H9 (cell line): ENCODE results near the gene CLDN34. TPM values are rescaled to one million over a fixed set of nuclear protein-coding genes. Genes with fewer than 3 reads are reported as not detected.

Experiments used
- DNase-seq: peaks from one replicate; pipeline ENCODE4 v3.0.0-alpha.2; 2017
- H2AFZ ChIP-seq: one replicate; pipeline ENCODE4 v1.6.1; 2013; ENCODE audit warnings: mild to moderate bottlenecking, low read length, control low read depth, moderate library complexity
- H2AK5ac ChIP-seq: 2 replicates; pipeline ENCODE4 v1.6.1; 2013; ENCODE audit warnings: low read length, control low read depth, mixed read lengths; ENCODE audit not compliant: insufficient read length
- H2BK120ac ChIP-seq: one replicate; pipeline ENCODE4 v1.6.1; 2013; ENCODE audit warnings: low read depth, mild to moderate bottlenecking, low read length, control low read depth, inconsistent platforms; ENCODE audit not compliant: poor library complexity, severe bottlenecking
- H2BK12ac ChIP-seq: 2 replicates; pipeline ENCODE4 v1.6.1; 2013; ENCODE audit warnings: low read length, control low read depth, mixed read lengths, low read depth; ENCODE audit not compliant: insufficient read length
- H2BK15ac ChIP-seq: 2 replicates; pipeline ENCODE4 v1.6.1; 2013; ENCODE audit warnings: low read depth, low read length, control low read depth
- H2BK20ac ChIP-seq: one replicate; pipeline ENCODE4 v1.6.1; 2013; ENCODE audit warnings: low read depth, mild to moderate bottlenecking, low read length, control low read depth, inconsistent platforms; ENCODE audit not compliant: poor library complexity, severe bottlenecking
- H2BK5ac ChIP-seq: 2 replicates; pipeline ENCODE4 v1.6.1; 2013; ENCODE audit warnings: low read length, control low read depth, mixed read lengths; ENCODE audit not compliant: insufficient read length
- H3K14ac ChIP-seq: 2 replicates; pipeline ENCODE4 v1.6.1; 2013; ENCODE audit warnings: low read length, control low read depth; ENCODE audit not compliant: insufficient read depth
- H3K18ac ChIP-seq: 2 replicates; pipeline ENCODE4 v1.6.1; 2013; ENCODE audit warnings: low read depth, mild to moderate bottlenecking, mixed read lengths, low read length, control low read depth; ENCODE audit not compliant: insufficient read length
- H3K23ac ChIP-seq: 2 replicates; pipeline ENCODE4 v1.6.1; 2013; ENCODE audit warnings: low read length, control low read depth, mixed read lengths, low read depth; ENCODE audit not compliant: insufficient read length
- H3K23me2 ChIP-seq: 2 replicates; pipeline ENCODE4 v1.6.1; 2013; ENCODE audit warnings: low read depth, mild to moderate bottlenecking, mixed read lengths, low read length, control low read depth; ENCODE audit not compliant: insufficient read length, poor library complexity, severe bottlenecking
- H3K27ac ChIP-seq: 2 replicates; pipeline ENCODE4 v1.5.1; 2013; ENCODE audit warnings: low read length, control low read depth, mixed read lengths, low read depth; ENCODE audit not compliant: insufficient read length
- H3K27me3 ChIP-seq: 2 replicates; pipeline ENCODE4 v1.6.1; 2013; ENCODE audit warnings: low read length, control low read depth, inconsistent platforms; ENCODE audit not compliant: insufficient read depth
- H3K4ac ChIP-seq: 2 replicates; pipeline ENCODE4 v1.6.1; 2013; ENCODE audit warnings: low read depth, mild to moderate bottlenecking, control low read depth, inconsistent platforms, low read length, moderate library complexity
- H3K4me1 ChIP-seq: 2 replicates; pipeline ENCODE4 v1.6.1; 2013; ENCODE audit warnings: low read length, control low read depth, inconsistent platforms; ENCODE audit not compliant: insufficient read depth
- H3K4me2 ChIP-seq: 2 replicates; pipeline ENCODE4 v1.6.1; 2013; ENCODE audit warnings: low read length, control low read depth, mixed read lengths; ENCODE audit not compliant: insufficient read length, insufficient read depth
- H3K56ac ChIP-seq: 2 replicates; pipeline ENCODE4 v1.6.1; 2013; ENCODE audit warnings: low read depth, mild to moderate bottlenecking, mixed read lengths, low read length, control low read depth; ENCODE audit not compliant: insufficient read length
- H3K79me1 ChIP-seq: 2 replicates; pipeline ENCODE4 v1.6.1; 2013; ENCODE audit warnings: low read depth, mild to moderate bottlenecking, moderate library complexity, low read length, control low read depth, inconsistent platforms; ENCODE audit not compliant: insufficient read depth, poor library complexity, severe bottlenecking
- H3K79me2 ChIP-seq: 2 replicates; pipeline ENCODE4 v1.6.1; 2013; ENCODE audit warnings: low read length, control low read depth, inconsistent platforms; ENCODE audit not compliant: insufficient read depth
- H3K9ac ChIP-seq: 2 replicates; pipeline ENCODE4 v1.6.1; 2013; ENCODE audit warnings: low read length, control low read depth, mixed read lengths; ENCODE audit not compliant: insufficient read length; ENCODE audit errors: extremely low read depth
- H3K9me3 ChIP-seq: one replicate; pipeline ENCODE4 v1.6.1; 2013; ENCODE audit warnings: low read depth, low read length, inconsistent platforms; ENCODE audit not compliant: control insufficient read depth
- H3T11ph ChIP-seq: one replicate; pipeline ENCODE4 v1.6.1; 2013; ENCODE audit warnings: mild to moderate bottlenecking, low read length, control low read depth, inconsistent platforms
- H4K20me1 ChIP-seq: one replicate; pipeline ENCODE4 v1.6.1; 2013; ENCODE audit not compliant: control insufficient read depth, insufficient read length, insufficient read depth
- H4K5ac ChIP-seq: 2 replicates; pipeline ENCODE4 v1.6.1; 2013; ENCODE audit warnings: low read depth, mild to moderate bottlenecking, mixed read lengths, low read length, control low read depth; ENCODE audit not compliant: insufficient read length
- H4K8ac ChIP-seq: replicated peaks from 2 replicates; pipeline ENCODE4 v1.6.1; 2013; ENCODE audit warnings: low read length, control low read depth, mixed read lengths, low read depth; ENCODE audit not compliant: insufficient read length
- H4K91ac ChIP-seq: 2 replicates; pipeline ENCODE4 v1.6.1; 2013; ENCODE audit warnings: low read depth, mild to moderate bottlenecking, moderate library complexity, mixed read lengths, low read length, control low read depth; ENCODE audit not compliant: insufficient read length
- H3K27ac Mint-ChIP-seq, 3 experiments: 2 replicates in 2 of 3; 3 replicates in 1 of 3; pipeline ENCODE4 v1.8.0; 2020 to 2021; ENCODE audit warnings: mixed read lengths in 3 of 3, mild to moderate bottlenecking in 1 of 3, moderate library complexity in 1 of 3
- H3K27me3 Mint-ChIP-seq: 2 replicates; pipeline ENCODE4 v1.8.0; 2021; ENCODE audit warnings: low read depth, mild to moderate bottlenecking, moderate library complexity, mixed read lengths
- H3K36me3 Mint-ChIP-seq, 3 experiments: 2 replicates in 2 of 3; 3 replicates in 1 of 3; pipeline ENCODE4 v1.8.0; 2020 to 2021; ENCODE audit warnings: low read depth in 3 of 3, mixed read lengths in 3 of 3; ENCODE audit not compliant: insufficient read depth in 1 of 3
- H3K4me1 Mint-ChIP-seq, 2 experiments: 2 replicates each; pipeline ENCODE4 v1.8.0; 2020; ENCODE audit warnings: mixed read lengths in 2 of 2
- H3K4me3 Mint-ChIP-seq, 2 experiments: 2 replicates in 1 of 2; 3 replicates in 1 of 2; pipeline ENCODE4 v1.8.0; 2020 to 2021; ENCODE audit warnings: mild to moderate bottlenecking in 2 of 2, mixed read lengths in 2 of 2, moderate library complexity in 1 of 2
- H3K9me3 Mint-ChIP-seq, 2 experiments: 2 replicates in 1 of 2; 3 replicates in 1 of 2; pipeline ENCODE4 v1.8.0; 2020; ENCODE audit warnings: mild to moderate bottlenecking in 2 of 2, mixed read lengths in 2 of 2, moderate library complexity in 1 of 2
- WGBS: extraction: QIAGEN DNeasy Blood & Tissue Kit; methylation state at CpG from one replicate; pipeline ENCODE4 v1.1.7; 2013; ENCODE audit warnings: missing lambda C conversion rate, low lambda C conversion rate, mixed read lengths; ENCODE audit not compliant: insufficient read length; ENCODE audit errors: extremely low coverage; 5-methylcytosine and 5-hydroxymethylcytosine counted together
- total RNA-seq: library from RNA; stranded (reverse); gene quantifications from 2 replicates; pipeline ENCODE4 v1.2.1, GENCODE V29; 2021
- TF ChIP-seq, protein P1 (sequence below): fragments of 200-600 bp; sonication (generic); conservative IDR thresholded peaks from 3 replicates; pipeline ENCODE4 v1.8.0; 2021; ENCODE audit warnings: antibody characterized with exemption, mild to moderate bottlenecking

CLDN34 gene
- total RNA-seq, 1 experiment from 2014 or later: 0.39 TPM

DNA sequence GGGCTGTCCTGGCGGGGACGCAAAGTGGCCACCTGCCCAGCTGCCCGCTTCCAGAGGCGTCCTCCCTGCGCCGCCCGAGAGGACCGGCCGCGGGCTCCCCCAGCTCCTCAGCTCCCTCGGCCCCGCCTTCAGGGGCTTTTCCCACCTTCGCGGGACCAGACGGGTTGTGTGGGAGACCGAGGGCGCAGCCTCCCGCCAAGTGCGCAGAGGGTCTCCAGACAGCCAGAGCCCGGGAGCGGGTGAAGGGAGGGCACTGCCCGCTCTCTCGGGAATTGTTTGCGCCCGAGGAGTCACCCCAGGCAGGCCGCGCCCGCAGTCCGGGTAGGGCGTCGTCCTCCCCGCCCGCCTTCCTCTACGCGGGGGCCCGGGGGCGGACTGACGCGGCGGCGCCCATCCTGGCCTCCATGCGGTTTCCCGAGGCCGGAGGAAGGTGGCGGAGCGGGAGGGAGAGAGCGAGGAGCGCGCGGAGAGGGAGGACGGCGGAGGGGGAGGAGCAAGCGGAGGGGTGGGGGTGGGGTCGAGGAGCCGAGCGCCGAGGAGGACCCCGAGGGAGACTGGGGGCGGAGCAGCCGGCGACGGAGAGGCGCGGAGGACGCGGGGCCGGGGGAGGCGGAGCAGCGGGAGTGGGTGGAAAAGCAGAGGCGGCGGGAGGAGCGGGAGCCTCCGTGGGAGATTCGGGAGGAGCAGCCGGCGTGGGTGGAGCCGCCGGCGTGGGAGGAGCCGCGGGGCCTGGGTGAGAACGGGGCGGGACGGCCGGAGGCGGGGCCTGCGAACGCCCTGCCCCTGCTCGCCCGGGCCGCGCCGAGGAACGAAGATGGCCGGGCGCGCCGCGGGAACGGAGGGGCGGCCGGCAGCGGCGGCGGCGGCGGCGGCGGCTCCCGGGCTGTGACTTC, 47.5 kb downstream of the CLDN34 start:
- H3T11ph ChIP-seq: no peak overlapping the region
- peaks cover 34 to 52% of the 10 kb centered on the region in 2 experiments for H3K9me3 Mint-ChIP-seq
- H2BK15ac ChIP-seq: no peak overlapping the region
- H3K14ac ChIP-seq: peak overlapping the region; percentile 39; the same call in 1 of the 2 replicates
- H2BK5ac ChIP-seq: no peak overlapping the region
- H3K9me3 ChIP-seq: no peaks in the 10 kb centered on the region
- no peak overlapping the region for H2BK20ac ChIP-seq
- H3K23ac ChIP-seq: no peak overlapping the region
- H4K5ac ChIP-seq: no peak overlapping the region
- peak overlapping the region; percentile 27 for H3K4me2 ChIP-seq
- no peak overlapping the region for H3K4ac ChIP-seq
- peak overlapping the region; percentile 51 for H3K9ac ChIP-seq
- DNase-seq: peak; percentile 82
- peaks cover 2% of the 10 kb centered on the region; the same call in 1 of the 2 replicates for H3K79me2 ChIP-seq
- H3K27ac Mint-ChIP-seq: no peak overlapping the region; a peak in 1 of 7 replicates
- H3K4me3 Mint-ChIP-seq: peak overlapping the region; percentile 67 to 81
- no peak overlapping the region for H4K8ac ChIP-seq
- H3K79me1 ChIP-seq: no peaks in the 10 kb centered on the region
- H4K91ac ChIP-seq: no peak overlapping the region
- H4K20me1 ChIP-seq: no peaks in the 10 kb centered on the region
- peaks cover 4% of the 10 kb centered on the region; the same call in 1 of the 2 replicates for H3K27me3 Mint-ChIP-seq
- peaks cover 41 to 54% of the 10 kb centered on the region in 2 experiments for H3K4me1 Mint-ChIP-seq
- peaks cover 0 to 20% (median 12%) of the 10 kb centered on the region in 3 experiments; a peak in 4 of 7 replicates for H3K36me3 Mint-ChIP-seq
- TF ChIP-seq, protein P1, sequence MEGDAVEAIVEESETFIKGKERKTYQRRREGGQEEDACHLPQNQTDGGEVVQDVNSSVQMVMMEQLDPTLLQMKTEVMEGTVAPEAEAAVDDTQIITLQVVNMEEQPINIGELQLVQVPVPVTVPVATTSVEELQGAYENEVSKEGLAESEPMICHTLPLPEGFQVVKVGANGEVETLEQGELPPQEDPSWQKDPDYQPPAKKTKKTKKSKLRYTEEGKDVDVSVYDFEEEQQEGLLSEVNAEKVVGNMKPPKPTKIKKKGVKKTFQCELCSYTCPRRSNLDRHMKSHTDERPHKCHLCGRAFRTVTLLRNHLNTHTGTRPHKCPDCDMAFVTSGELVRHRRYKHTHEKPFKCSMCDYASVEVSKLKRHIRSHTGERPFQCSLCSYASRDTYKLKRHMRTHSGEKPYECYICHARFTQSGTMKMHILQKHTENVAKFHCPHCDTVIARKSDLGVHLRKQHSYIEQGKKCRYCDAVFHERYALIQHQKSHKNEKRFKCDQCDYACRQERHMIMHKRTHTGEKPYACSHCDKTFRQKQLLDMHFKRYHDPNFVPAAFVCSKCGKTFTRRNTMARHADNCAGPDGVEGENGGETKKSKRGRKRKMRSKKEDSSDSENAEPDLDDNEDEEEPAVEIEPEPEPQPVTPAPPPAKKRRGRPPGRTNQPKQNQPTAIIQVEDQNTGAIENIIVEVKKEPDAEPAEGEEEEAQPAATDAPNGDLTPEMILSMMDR: no peak
- no peak overlapping the region for H2BK12ac ChIP-seq
- peaks cover 15% of the 10 kb centered on the region for H3K4me1 ChIP-seq
- WGBS: no CpG with 5 or more reads among the region's 110 CpGs
- H3K56ac ChIP-seq: no peak overlapping the region
- no peaks in the 10 kb centered on the region for H3K27me3 ChIP-seq
- peaks cover 6% of the 10 kb centered on the region for H3K23me2 ChIP-seq
- H2BK120ac ChIP-seq: no peak overlapping the region
- H3K18ac ChIP-seq: peak overlapping the region; percentile 40
- no peak overlapping the region for H2AFZ ChIP-seq
- no peak overlapping the region for H2AK5ac ChIP-seq
- no peak overlapping the region for H3K27ac ChIP-seq
